ENCODE measurements around the gene HIVEP1. TPM values are rescaled to one million over a fixed set of nuclear protein-coding genes. Genes with fewer than 3 reads are reported as not detected.
"Not testable (repeated sequence)": the region's sequence is repeated elsewhere in the genome, so short reads cannot be mapped to it uniquely, and the experiment has no call there.

The HIVEP1 gene
- total RNA-seq, 8 experiments from 2014 or later = 15.0 to 54.8 (median 16.5) TPM

GRCh38 chr6:12171717-12172116, 159.6 kb downstream of the HIVEP1 start:
- Histone ChIP-seq H3K4me3 (no peak overlapping the region), H3K4me1 (replicated peaks in 1 of 2) (peaks cover 0 to 21% of the 10 kb centered on the region in 2 donors), H3K27ac (no peak overlapping the region)
- in situ Hi-C loops (cut with MboI; ENCODE audit: low pct_unique_long_range_greater_than_20kb in 2 of 9, low sequenced_read_pairs in 9 of 9, unreplicated experiment in 9 of 9) = no loop called here
- WGBS, 10 experiments = 70 to 100% (median 100%) methylated on average over 1 to 4 of the region's 5 CpGs; no CpG with 5 or more reads in 1 of the 10 experiments
- peak in 3 of 8 experiments; percentile 39 to 62 (median 40) for ATAC-seq (replicated peaks in 6 of 8)

- Histone ChIP-seq H3K4me1 (replicated peaks in 1 of 2) (peaks cover 0 to 21% of the 10 kb centered on the region in 2 donors), H3K4me3 (no peak overlapping the region), H3K27ac (no peak overlapping the region)
- 0 to 53% (median 25%) methylated on average over 1 to 2 of the region's 2 CpGs; no CpG with 5 or more reads in 1 of the 10 experiments for WGBS, 10 experiments
- ATAC-seq (replicated peaks in 6 of 8) = peak in 2 of 8 experiments; percentile 28 to 61
- in situ Hi-C loops (cut with MboI; ENCODE audit: low pct_unique_long_range_greater_than_20kb in 2 of 9, low sequenced_read_pairs in 9 of 9, unreplicated experiment in 9 of 9) = no loop called here
Observed at GRCh38 chr6:12172572-12172971, 160.5 kb downstream of the HIVEP1 start.

GRCh38 chr6:12173181-12173580, 161.1 kb downstream of the HIVEP1 start:
- WGBS, 10 experiments = 32 to 100% (median 88%) methylated on average over 4 to 5 of the region's 5 CpGs; no CpG with 5 or more reads in 1 of the 10 experiments
- no peak overlapping the region for H3K4me3 ChIP-seq
- H3K4me1 ChIP-seq (replicated peaks in 1 of 2) = peaks cover 0 to 21% of the 10 kb centered on the region in 2 donors
- no peak overlapping the region for H3K27ac ChIP-seq
- ATAC-seq (replicated peaks in 6 of 8) = no peak
- in situ Hi-C loops (cut with MboI; ENCODE audit: low pct_unique_long_range_greater_than_20kb in 2 of 9, low sequenced_read_pairs in 9 of 9, unreplicated experiment in 9 of 9) = no loop called here

- Histone ChIP-seq H3K27ac (no peak overlapping the region), H3K4me3 (no peak overlapping the region), H3K4me1 (replicated peaks in 1 of 2) (peaks cover 0 to 21% of the 10 kb centered on the region in 2 donors)
- WGBS, 10 experiments = 46 to 100% (median 87%) methylated on average over 1 to 2 of the region's 2 CpGs
- in situ Hi-C loops (cut with MboI; ENCODE audit: low pct_unique_long_range_greater_than_20kb in 2 of 9, low sequenced_read_pairs in 9 of 9, unreplicated experiment in 9 of 9) = no loop called here
- ATAC-seq (replicated peaks in 6 of 8) = no peak
Observed at GRCh38 chr6:12173661-12174060, 161.5 kb downstream of the HIVEP1 start.

- no peak overlapping the region for H3K4me3 ChIP-seq
- peaks cover 0 to 21% of the 10 kb centered on the region in 2 donors for H3K4me1 ChIP-seq (replicated peaks in 1 of 2)
- peak in 4 of 8 experiments; percentile 36 to 94 (median 72) for ATAC-seq (replicated peaks in 6 of 8)
- WGBS, 10 experiments = 4 to 94% (median 38%) methylated on average over 1 to 2 of the region's 2 CpGs
- H3K27ac ChIP-seq = no peak overlapping the region
- in situ Hi-C loops (cut with MboI; ENCODE audit: low pct_unique_long_range_greater_than_20kb in 2 of 9, low sequenced_read_pairs in 9 of 9, unreplicated experiment in 9 of 9) = no loop called here
Observed at GRCh38 chr6:12174878-12175277, 162.8 kb downstream of the HIVEP1 start.

GRCh38 chr6:12175626-12176025, 163.5 kb downstream of the HIVEP1 start:
- ATAC-seq (replicated peaks in 6 of 8) = no peak
- in situ Hi-C loops (cut with MboI; ENCODE audit: low pct_unique_long_range_greater_than_20kb in 2 of 9, low sequenced_read_pairs in 9 of 9, unreplicated experiment in 9 of 9) = no loop called here
- Histone ChIP-seq H3K4me1 (replicated peaks in 1 of 2) (peaks cover 0 to 16% of the 10 kb centered on the region in 2 donors), H3K4me3 (no peak overlapping the region), H3K27ac (no peak overlapping the region)
- WGBS, 10 experiments = 33 to 100% (median 90%) methylated on average over 1 to 7 of the region's 8 CpGs; no CpG with 5 or more reads in 1 of the 10 experiments

- peaks cover 0 to 15% of the 10 kb centered on the region in 2 donors for H3K4me1 ChIP-seq (replicated peaks in 1 of 2)
- 67 to 100% (median 80%) methylated on average over 2 to 3 of the region's 3 CpGs for WGBS, 10 experiments
- ATAC-seq (replicated peaks in 6 of 8); H3K4me3 ChIP-seq; in situ Hi-C loops (cut with MboI; ENCODE audit: low pct_unique_long_range_greater_than_20kb in 2 of 9, low sequenced_read_pairs in 9 of 9, unreplicated experiment in 9 of 9); H3K27ac ChIP-seq: not testable (repeated sequence)
Observed at GRCh38 chr6:12176782-12177181, 164.7 kb downstream of the HIVEP1 start.

- no peak overlapping the region for H3K27ac ChIP-seq
- in situ Hi-C loops (cut with MboI; ENCODE audit: low pct_unique_long_range_greater_than_20kb in 2 of 9, low sequenced_read_pairs in 9 of 9, unreplicated experiment in 9 of 9) = no loop called here
- peaks cover 0 to 3% of the 10 kb centered on the region in 2 donors for H3K4me1 ChIP-seq (replicated peaks in 1 of 2)
- no peak for ATAC-seq (replicated peaks in 6 of 8)
- no peak overlapping the region for H3K4me3 ChIP-seq
- WGBS, 10 experiments = 10 to 100% (median 80%) methylated on average over 1 to 3 of the region's 3 CpGs
Observed at GRCh38 chr6:12178521-12178920, 166.4 kb downstream of the HIVEP1 start.

GRCh38 chr6:12181481-12181880, 169.4 kb downstream of the HIVEP1 start:
- Histone ChIP-seq H3K4me1 (replicated peaks in 1 of 2) (no peaks in the 10 kb centered on the region), H3K27ac (no peak overlapping the region), H3K4me3 (no peak overlapping the region)
- ATAC-seq (replicated peaks in 6 of 8) = no peak
- WGBS, 10 experiments = 83 to 100% (median 97%) methylated on average over 1 to 4 of the region's 4 CpGs; no CpG with 5 or more reads in 1 of the 10 experiments
- in situ Hi-C loops (cut with MboI; ENCODE audit: low pct_unique_long_range_greater_than_20kb in 2 of 9, low sequenced_read_pairs in 9 of 9, unreplicated experiment in 9 of 9) = no loop called here

- WGBS, 10 experiments = 33 to 100% (median 93%) methylated on average over 1 to 4 of the region's 5 CpGs; no CpG with 5 or more reads in 2 of the 10 experiments
- H3K4me3 ChIP-seq = no peak overlapping the region
- H3K4me1 ChIP-seq (replicated peaks in 1 of 2) = no peaks in the 10 kb centered on the region
- in situ Hi-C loops (cut with MboI; ENCODE audit: low pct_unique_long_range_greater_than_20kb in 2 of 9, low sequenced_read_pairs in 9 of 9, unreplicated experiment in 9 of 9) = no loop called here
- no peak overlapping the region for H3K27ac ChIP-seq
- ATAC-seq (replicated peaks in 6 of 8) = peak in 1 of 8 experiments; percentile 66
Observed at GRCh38 chr6:12182676-12183075, 170.6 kb downstream of the HIVEP1 start.

GRCh38 chr6:12185081-12185673, 173.1 kb downstream of the HIVEP1 start:
- Histone ChIP-seq H3K27ac (no peak overlapping the region), H3K4me3 (no peak overlapping the region), H3K4me1 (replicated peaks in 1 of 2) (no peaks in the 10 kb centered on the region)
- in situ Hi-C loops (cut with MboI; ENCODE audit: low pct_unique_long_range_greater_than_20kb in 2 of 9, low sequenced_read_pairs in 9 of 9, unreplicated experiment in 9 of 9) = no loop called here
- ATAC-seq (replicated peaks in 6 of 8) = no peak
- WGBS, 10 experiments = 60 to 100% (median 96%) methylated on average over 1 to 6 of the region's 6 CpGs; no CpG with 5 or more reads in 1 of the 10 experiments

GRCh38 chr6:12186528-12186927, 174.4 kb downstream of the HIVEP1 start:
- no peak overlapping the region for H3K27ac ChIP-seq
- in situ Hi-C loops (cut with MboI; ENCODE audit: low pct_unique_long_range_greater_than_20kb in 2 of 9, low sequenced_read_pairs in 9 of 9, unreplicated experiment in 9 of 9) = no loop called here
- 66 to 100% (median 91%) methylated on average over 2 to 4 of the region's 4 CpGs for WGBS, 10 experiments
- H3K4me1 ChIP-seq (replicated peaks in 1 of 2) = no peaks in the 10 kb centered on the region
- no peak for ATAC-seq (replicated peaks in 6 of 8)
- H3K4me3 ChIP-seq = no peak overlapping the region

GRCh38 chr6:12189150-12189549, 177.0 kb downstream of the HIVEP1 start:
- no peak for ATAC-seq (replicated peaks in 6 of 8)
- H3K27ac ChIP-seq = no peak overlapping the region
- H3K4me1 ChIP-seq (replicated peaks in 1 of 2) = no peaks in the 10 kb centered on the region
- in situ Hi-C loops (cut with MboI; ENCODE audit: low pct_unique_long_range_greater_than_20kb in 2 of 9, low sequenced_read_pairs in 9 of 9, unreplicated experiment in 9 of 9) = no loop called here
- H3K4me3 ChIP-seq = no peak overlapping the region

- in situ Hi-C loops (cut with MboI; ENCODE audit: low pct_unique_long_range_greater_than_20kb in 2 of 9, low sequenced_read_pairs in 9 of 9, unreplicated experiment in 9 of 9) = no loop called here
- no peak for ATAC-seq (replicated peaks in 6 of 8)
- H3K4me3 ChIP-seq = no peak overlapping the region
- H3K27ac ChIP-seq = no peak overlapping the region
- no peaks in the 10 kb centered on the region for H3K4me1 ChIP-seq (replicated peaks in 1 of 2)
Observed at GRCh38 chr6:12189661-12190060, 177.5 kb downstream of the HIVEP1 start.
